GM19324 (cell line): Measurements from ENCODE around the gene MEAF6.
"Not testable (repeated sequence)": the region's sequence is repeated elsewhere in the genome, so short reads cannot be mapped to it uniquely, and the experiment has no call there.

Source experiments
- ATAC-seq: cut with Tn5 transposase; IDR thresholded peaks from one replicate; pipeline ENCODE4 v1.9.1; 2021; ENCODE audit warnings: mild to moderate bottlenecking, moderate library complexity; ENCODE audit not compliant: unreplicated experiment, low FRiP score

Gene MEAF6

DNA sequence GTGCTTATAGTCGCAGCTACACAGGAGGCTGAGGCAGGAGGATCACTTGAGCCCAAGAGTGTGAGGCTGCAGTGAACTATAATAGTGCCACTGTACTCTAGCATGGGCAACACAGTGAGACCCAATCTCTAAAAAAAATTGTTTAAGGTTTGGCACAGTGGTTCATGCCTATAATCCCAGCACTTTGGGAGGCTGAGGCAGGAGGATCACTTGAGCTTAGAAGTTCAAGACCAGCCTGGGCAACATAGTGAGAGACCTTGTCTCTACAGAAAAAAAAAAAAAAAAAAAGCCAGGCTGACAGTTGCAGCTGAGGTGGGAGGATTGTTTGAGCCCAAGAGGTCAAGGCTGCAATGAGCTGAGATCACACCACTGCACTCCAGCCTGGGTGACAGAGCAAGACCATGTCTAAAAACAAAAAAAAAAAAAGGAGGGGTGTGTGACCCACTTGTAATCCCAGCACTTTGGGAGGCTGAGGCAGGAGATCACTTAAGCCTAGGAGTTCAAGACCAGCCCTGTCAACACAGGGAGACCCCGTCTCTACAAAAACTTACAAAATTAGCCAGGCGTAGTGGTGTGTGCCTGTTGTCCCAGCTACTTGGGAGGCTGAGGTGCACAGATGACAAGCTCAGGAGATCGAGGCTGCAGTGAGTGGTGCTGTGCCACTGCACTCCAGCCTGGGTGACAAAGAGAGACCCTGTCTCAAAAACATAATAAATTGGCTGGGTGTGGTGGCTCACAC, 18.0 kb upstream of the MEAF6 start:
- ATAC-seq: not testable (repeated sequence)

DNA sequence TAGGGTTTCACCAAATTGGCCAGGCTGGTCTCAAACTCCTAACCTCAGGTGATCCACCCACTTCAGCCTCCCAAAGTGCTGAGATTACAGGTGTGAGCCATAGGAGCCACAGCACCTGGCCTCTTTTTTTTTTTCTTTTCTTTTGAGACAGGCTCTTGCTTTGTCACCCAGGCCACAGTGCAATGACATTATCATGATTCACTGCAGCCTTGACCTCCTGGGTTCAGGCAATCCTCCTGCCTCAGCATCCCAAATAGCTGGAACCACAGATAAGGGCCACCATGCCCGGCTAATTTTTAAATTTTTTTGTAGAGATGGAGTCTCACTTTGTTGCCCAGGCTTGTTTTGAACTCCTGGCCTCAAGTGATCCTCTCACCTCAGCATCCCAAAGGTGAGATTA, 15.3 kb upstream of the MEAF6 start:
- ATAC-seq: not testable (repeated sequence)

DNA sequence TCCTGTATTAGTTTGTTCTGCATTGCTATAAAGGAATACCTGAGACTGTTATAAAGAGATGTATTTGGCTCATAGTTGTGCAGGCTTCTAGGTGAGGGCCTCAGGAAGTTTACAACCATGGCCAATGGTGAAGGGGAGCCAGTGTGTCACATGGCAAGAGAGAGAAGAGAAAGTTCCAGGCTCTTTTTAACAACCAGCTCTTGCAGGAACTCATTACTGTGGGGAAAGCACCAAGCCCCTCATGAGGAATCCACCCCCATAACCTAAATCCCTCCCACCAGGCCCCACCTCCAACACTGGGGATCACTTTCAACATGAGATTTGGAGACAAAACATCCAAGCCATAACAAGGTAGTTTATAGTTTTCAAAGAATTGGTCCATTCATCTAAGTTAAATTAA, 5.0 kb upstream of the MEAF6 start:
- ATAC-seq: no peak

DNA sequence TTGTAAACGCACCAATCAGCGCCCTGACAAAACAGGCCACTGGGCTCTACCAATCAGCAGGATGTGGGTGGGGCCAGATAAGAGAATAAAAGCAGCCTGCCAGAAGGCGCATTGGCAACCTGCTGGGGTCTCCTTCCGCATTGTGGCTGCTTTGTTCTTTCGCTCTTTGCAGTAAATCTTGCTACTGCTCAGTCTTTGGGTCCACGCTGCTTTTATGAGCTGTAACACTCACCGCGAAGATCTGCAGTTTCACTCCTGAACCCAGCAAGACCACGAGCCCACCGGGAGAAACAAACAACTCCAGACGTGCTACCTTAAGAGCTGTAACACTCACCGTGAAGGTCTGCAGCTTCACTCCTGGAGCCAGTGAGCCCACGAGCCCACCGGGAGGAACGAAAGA, 4.4 kb upstream of the MEAF6 start:
- not testable (repeated sequence) for ATAC-seq

DNA sequence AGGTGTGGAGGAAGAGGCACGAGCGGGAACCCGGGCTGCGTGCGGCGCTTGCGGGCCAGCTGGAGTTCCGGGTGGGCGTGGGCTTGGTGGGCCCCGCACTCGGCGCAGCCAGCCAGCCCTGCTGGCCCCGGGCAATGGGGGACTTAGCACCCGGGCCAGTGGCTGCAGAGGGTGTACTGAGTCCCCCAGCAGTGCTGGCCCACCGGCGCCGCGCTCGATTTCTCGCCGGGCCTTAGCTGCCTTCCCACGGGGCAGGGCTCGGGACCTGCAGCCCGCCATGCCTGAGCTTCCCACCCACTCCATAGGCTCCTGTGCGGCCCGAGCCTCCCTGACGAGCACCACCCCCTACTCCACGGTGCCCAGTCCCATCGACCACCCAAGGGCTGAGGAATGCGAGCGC, 3.7 kb upstream of the MEAF6 start:
- not testable (repeated sequence) for ATAC-seq

DNA sequence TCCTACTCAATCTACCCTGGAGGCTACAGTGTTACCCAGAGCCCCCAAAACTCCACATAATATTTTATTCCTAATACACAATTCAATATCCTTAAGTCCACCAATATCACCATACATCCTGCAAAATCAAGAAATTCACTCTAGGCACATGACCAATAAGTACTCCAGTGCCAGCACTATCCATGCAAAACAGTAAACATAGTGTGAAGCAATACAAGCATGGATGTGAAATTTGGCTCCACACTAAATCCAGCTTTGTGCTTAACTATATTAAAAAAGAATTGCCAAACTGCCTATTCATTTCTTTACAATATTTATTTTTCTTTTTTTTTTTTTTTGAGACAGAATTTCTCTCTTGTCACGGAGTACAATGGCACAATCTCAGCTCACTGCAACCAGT, 3.0 kb upstream of the MEAF6 start:
- no peak for ATAC-seq

DNA sequence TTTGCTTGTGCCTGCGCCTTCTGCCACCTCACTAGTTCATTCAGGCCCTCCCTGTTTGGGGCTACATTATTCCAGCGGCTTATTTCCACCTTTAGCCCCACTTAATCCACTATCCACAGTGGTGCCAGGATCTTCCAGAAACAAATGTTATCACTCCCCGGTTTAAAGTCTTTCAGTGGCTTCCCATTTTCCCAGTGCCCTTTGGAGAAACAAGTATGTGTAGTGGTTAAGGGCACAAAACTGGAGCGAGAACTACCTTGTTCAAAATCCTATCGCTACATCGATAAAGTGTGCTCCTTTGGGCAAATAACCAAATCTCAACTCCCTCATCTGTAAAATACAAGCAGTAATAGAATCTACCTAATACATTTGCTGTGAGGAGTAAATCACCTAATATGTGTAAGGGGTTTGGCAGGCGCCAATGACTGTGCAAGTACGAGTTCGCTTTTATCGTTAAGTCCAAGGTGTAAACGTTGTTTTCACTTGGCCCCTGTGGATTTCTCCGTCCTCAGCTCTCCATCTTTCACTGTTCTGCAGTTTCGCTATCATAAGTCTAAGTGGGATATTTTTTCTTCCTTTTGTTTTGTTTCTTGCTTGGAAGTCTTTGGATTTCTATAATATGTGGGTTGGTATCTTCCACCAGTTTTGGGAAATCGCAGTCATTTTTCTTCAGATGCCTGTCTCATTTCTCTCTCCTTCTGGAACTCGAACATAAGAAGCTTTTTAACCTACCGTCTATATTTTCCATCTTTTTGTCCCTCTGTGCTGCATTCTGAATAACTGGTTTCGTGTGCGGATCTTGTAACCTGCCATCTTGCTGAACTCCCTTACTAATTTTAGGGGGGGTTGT, 844 bp upstream of the MEAF6 start:
- ATAC-seq: no peak

DNA sequence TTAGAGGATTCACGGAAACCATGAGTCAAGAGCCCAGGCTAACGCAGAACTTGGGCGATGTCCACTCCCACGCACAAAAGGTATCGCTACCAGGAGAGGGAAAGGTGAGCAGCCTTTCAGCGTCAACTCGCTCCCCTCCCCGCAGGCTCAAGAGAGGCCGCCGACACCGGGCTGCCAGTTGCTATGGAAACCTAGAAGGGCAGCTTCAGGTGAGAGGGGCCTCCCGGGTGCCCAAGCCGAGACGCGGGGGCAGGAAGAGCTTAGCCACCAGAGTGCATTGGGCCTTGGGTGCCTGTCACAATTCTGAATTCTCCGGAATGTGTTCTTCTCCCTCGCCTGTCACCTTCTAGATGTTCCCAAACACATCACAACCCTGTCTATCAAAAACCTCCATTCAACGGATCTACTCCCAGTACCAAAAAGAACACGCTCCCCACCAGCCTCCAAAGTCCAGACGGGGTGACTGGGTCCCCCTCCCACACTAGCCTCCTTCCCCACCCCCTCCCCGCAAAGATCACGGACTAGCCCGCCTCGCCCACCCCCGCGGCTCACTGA, 694 bp downstream of the MEAF6 start:
- no peak for ATAC-seq

DNA sequence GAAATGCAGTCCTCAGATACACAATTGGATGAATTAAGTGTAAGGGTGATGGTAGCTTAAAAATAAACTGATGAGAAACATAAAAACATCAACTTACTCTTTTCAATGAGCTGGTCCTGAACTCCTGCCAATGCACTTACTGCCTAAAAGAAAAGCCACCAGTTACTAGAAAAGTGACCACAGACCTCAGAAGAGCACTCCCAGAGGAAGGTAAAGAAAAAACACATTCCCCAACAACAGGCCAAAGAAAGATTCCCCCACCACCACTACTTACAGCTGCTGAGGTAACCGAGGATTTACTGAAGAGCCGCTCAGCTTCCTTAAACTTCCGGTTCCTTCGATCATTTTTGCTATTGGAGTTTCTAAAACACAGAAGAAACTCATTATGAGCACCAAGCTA, 5.4 kb downstream of the MEAF6 start:
- no peak for ATAC-seq

DNA sequence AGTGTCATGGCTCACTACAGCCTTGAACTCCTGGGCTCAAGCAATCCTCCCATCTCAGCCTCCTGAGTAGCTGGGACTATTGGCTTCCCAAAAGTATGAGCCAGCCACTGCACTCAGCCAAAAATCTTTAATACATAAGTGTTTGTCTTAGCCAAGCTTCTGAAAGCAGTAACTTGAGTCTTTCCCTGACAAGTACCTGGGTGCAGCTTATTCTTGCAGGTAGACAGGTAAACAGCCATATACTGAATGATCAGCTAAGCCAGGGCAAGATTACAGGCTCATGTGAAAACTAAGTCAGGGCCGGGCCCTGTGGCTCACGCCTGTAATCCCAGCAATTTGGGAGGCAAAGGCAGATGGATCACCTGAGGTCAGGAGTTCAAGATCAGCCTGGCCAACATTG, 7.8 kb downstream of the MEAF6 start:
- no peak for ATAC-seq

DNA sequence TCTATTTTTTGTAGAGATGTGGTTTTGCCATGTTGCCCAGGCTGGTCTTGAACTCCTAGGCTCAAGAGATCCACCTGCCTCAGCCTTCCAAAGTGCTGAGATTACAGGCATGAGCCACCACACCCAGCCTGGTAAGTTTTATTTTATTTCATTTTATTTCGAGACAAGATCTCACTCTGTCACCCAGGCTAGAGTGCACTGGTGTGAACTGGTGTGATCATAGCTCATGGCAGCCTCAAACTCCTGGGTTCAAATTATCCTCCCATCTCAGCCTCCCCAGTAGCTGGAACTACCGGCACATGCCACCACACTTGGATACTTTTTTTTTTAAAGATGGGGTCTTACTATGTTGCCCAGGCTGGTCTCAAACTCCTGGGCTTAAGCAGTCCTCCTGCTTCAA, 11.8 kb downstream of the MEAF6 start:
- ATAC-seq: not testable (repeated sequence)

DNA sequence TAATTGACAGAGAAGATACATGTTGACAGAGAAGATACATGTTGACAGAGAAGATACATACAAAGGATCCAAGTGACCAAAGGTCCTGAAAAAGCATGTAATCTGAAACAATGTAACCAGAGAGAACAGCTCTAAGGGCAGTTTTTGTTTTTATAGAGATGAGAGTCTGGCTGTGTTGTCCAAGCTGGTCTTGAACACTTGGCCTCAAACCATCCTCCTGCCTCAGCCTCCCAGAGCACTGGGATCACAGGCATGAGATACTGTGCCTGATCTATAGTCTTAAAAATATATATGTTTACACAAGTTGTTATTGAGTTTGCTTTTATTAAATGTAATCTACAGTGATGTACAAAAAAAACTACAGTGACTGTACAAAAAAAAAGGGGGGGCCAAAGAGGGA, 12.5 kb downstream of the MEAF6 start:
- ATAC-seq: no peak

DNA sequence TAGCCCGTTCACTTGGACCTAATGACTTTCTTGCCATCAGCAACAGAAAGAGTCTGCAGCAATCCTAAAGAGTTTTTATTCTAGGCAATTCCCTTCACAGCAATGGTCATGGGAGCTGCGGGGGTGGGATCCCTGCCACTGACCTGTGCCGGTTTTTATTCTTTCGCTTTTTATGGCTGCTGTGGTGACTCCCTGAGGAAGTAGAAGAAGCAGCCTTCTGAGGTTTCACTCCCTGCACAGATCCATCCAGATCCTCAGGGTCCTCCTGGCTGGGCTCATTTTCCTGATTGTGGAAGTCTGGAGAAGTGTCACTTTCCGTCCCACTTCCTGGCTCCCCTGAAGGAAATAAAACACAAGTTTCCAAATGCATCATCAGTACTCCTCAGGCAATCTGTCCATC, 12.9 kb downstream of the MEAF6 start:
- no peak for ATAC-seq

DNA sequence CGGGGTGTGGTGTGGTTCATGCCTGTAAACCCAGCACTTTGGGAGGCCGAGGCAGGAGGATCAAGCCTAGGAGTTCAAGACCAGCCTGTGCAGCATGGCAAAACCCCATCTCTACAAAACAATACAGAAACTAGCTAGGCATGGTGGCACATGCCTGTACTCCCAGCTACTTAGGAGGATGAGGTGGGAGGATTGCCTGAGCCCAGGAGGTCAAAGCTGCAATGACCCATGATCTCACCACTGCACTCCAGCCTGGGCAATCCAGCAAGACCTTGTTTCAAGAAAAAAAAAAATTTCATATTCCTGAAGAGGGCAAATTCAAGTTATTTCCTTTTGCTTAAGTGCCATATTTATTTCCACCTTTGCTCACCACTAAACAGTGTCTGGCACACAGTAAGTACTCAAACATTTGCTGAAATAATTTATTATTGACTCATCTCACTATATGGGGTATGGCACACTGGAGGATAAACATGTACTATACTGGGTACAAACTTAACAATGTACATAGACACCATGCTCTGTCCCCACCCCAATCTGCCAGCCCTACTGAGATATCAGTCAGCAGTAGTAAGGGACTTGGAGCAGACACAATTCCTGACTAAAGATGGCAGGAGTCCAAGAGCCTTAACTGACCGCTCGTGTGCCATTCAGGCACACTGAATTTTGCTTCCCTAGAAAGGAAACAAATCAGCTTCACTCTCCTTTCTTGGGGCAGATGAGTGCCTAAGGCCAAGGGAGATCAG, 15.5 kb downstream of the MEAF6 start:
- ATAC-seq: no peak

DNA sequence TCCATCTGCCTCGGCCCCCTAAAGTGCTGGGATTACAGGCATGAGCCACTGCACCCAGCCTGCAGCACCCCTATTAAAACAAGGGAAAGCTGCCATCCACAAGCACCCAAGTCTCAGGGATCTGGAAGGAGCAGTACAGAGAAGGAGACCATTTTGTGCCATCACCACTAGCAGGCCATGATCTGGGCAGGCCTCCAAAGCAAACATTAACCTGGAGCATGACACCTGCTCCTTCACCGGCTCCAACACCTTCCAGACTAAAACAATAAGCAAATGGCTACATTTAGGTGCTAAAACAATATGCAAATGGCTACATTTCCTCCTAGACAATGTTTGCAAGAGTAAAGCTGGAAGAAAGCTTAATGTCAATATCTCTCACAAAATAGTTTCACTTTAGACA, 16.7 kb downstream of the MEAF6 start:
- no peak for ATAC-seq

DNA sequence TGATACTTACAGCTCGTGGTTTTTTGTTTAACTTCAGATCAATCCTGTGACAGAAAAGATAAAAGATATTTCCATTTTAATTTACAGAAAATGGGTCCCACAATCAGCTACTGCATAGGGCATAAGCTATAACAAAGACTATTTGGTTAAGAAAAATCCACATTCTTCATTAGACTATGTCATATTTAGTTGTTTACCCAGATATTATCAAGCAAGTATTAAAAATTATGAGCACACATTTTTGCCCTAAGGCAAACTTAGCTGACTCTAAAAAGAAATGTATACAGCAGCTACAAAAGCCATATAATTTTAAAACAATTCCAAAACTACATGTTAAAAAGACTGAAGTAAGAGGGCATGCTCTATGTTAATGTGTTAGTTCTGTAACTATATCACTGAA, 18.7 kb downstream of the MEAF6 start:
- no peak for ATAC-seq

DNA sequence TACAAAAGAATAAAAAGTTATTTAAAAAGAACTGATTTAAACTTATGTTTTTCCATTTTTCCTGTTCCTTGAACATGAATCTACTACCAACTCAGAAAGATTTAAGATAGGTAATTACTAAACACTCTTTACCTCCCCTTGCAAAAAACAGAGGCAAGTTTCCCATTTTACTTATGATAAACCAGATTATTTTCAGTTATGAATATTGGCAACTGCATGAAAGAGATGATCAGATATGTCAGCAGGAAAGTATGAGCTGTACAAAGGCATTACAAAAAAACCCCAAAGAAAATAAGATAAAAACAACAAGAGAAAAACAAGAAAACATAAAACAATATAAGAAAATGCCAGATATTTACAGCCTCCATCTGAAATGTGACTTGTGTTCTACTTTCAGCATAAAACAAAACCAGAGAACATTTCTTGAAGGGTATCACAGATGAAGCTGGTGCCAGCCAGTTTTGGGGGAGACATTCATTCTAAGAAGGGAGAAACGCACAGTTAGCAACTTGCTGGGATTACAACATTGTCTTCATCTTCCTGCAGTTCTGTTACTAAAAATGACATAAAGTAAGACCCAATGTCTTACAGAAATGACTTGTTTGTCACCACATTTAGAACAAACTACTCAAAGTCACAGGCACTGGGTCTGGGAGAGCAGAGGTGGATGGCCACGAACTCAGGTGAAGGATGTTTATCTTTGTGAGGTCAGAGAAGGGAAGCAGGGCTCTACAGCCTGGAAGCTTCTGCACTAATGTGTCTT, 21.0 kb downstream of the MEAF6 start:
- ATAC-seq: no peak

DNA sequence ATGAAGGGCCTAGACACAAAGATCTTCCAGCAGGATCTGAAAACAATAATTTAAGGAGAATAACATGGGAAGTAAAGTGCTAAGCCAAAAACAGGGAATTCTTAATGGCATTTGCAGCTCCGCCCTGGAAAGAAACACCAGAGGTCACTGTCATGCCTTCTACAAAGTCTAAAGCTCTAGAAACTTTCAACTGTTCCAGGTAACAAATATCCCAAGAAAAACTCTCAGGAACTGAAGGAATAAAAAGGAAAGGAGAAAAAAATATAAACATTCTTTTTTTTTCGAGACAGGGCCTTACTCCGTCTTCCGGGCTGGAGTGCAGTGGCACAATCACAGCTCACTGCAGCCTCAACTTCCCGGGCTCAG, 27.0 kb downstream of the MEAF6 start:
- ATAC-seq: no peak

DNA sequence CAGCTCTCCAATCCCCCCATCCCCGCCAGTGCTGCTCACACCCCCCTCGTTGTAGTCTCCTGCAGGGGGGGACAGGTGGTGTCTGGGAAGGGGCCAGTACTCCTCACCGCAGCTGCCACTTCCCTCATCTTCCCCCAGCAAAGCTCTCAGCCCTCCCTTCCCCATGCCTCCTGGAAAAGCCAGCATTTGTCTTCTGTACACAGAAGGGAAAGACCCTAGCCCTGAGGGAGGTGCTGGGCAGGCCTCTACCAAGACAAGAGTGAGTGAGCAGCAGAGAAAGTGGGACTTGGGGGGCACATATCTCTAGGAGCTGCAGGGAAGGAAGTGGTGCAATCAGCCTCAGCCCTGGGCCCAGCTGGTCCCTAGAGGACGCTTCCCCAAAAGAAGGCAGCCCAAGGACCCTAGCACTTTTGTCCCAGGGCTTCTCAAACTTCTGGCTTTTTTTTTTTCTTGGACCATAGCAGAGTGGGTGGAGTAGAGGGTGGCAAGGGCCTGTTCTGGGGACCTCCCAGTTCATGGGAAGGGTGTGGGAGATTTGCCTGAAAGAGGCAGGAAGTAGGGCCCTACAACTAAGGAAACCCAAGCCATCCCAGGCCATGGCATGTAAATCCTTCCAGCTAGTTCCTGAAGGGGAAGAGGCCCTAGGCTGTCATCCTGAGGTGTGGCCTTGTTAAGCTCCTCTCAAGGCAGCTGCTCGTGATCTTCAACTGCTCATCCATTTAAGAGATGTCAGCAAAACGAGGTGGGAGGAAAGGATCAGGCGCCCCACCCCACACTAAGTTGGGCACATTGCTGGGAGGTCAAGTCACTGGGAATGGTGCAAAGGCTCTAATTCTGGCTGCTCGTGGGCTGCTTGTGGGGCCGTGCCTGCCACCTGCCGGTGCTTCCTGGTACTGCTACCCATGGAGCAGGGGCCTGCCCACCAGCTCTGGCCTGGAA, 27.6 kb downstream of the MEAF6 start:
- no peak for ATAC-seq
